GM21528 (cell line): ENCODE data around the gene ATP8A2.
"Not testable (repeated sequence)": the region's sequence is repeated elsewhere in the genome, so short reads cannot be mapped to it uniquely, and the experiment has no call there.

Experiments used
- ATAC-seq: cut with Tn5 transposase; IDR thresholded peaks from one replicate; pipeline ENCODE4 v1.9.1; 2021; ENCODE audit warnings: mild to moderate bottlenecking, moderate library complexity; ENCODE audit not compliant: unreplicated experiment, low FRiP score

ATP8A2 gene

DNA sequence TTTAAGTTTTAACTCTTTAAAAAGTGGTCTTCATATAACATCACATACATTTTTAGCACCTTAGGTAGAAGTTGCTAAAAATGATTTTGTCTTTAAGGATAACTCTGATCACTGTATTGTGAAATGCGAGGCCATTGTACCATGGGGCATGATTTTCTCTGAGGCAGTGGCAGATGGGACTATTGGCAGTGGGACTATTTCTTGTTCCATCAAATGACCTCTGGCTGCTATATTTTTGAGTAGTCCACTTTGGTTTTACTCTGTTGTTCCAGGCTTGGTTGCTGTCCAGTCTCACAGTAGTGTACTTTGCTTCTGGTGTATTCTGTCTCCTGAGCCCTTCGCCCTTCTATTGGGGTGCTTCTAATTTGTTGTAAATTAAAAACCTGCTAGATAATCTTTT, 156.5 kb downstream of the ATP8A2 start:
- no peak for ATAC-seq

GRCh38 chr13:25529425-25529824, 157.7 kb downstream of the ATP8A2 start:
- no peak for ATAC-seq

DNA sequence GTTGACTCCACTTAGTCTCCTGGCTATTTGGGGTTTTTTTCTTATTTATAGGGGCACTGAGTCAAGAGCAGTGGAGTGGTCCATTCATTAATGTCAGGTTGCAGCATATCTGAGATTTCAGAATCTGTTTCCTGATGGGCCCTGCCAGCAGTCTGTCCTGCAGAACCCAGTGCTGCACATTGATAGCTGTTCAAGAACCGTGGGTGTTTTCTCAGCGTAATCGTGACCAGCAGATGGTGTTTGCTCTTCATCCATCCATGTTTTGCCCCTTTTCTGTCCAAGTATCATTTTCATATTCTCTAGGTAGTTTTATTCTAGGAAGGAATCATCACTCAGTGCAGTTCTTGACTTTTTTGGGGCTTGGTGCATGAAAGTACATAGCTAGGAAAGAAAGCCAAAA, 166.5 kb downstream of the ATP8A2 start:
- ATAC-seq = no peak

- ATAC-seq = no peak
Observed at GRCh38 chr13:25541434-25542123, 169.8 kb downstream of the ATP8A2 start.

DNA sequence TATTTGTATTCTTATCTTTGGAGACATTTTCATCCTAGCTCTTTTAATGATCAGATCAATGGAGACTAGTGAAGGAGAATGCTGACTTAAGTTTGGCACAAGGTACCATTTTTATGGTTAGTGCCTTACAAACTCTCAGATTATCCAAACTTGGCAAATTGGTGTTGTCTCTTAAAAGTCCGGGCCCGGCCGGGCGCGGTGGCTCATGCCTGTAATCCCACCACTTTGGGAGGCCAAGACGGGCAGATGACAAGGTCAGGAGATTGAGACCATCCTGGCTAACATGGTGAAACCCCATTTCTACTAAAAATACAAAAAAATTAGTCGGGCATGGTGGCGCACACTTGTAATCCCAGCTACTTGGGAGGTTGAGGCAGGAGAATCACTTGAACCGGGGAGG, 177.2 kb downstream of the ATP8A2 start:
- ATAC-seq = not testable (repeated sequence)

GRCh38 chr13:25561812-25562211, 190.0 kb downstream of the ATP8A2 start:
- no peak for ATAC-seq

DNA sequence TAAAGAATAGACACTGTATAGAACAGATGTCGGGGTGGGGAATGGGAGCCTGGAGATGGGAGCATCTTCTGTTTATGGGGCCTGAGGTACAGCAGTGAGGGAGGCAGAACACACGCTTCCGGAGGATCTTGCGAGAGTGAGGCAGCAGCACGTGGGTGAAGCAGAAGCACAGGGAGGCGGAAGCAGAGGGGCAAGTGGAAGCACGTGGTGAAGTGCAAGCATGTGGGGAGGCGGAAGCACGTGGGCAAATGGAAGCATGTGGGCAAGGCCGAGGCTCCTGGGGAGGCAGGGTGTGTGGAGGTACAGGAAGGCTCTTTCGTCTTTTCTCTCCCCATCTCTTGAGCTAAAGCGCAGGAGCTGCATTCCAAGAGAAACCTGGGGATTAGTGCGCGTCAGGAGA, 198.4 kb downstream of the ATP8A2 start:
- no peak for ATAC-seq

- no peak for ATAC-seq
Observed at GRCh38 chr13:25571237-25571636, 199.5 kb downstream of the ATP8A2 start.

GRCh38 chr13:25572171-25572570, 200.4 kb downstream of the ATP8A2 start:
- ATAC-seq = not testable (repeated sequence)

GRCh38 chr13:25574437-25575411, 202.9 kb downstream of the ATP8A2 start:
- peak; percentile 71 for ATAC-seq

DNA sequence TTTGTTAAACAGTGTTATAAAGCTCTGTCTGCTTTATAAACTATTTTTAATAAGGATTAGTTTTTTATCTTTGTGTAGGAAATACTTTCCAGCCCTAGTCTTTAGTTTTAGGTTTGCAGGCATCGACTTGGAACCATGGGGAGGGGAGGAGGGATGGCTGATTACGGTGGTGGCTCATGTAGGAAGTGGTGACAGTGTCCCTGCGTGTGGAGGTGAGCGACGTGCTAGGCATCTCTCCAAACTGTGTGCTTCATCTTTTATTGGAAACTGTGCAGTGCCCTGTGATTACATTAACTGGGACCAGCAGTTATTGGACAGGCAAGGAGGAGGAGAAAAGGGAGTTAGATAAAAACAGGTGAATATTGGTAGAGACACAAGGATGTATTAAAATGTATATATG, 203.8 kb downstream of the ATP8A2 start:
- no peak for ATAC-seq

DNA sequence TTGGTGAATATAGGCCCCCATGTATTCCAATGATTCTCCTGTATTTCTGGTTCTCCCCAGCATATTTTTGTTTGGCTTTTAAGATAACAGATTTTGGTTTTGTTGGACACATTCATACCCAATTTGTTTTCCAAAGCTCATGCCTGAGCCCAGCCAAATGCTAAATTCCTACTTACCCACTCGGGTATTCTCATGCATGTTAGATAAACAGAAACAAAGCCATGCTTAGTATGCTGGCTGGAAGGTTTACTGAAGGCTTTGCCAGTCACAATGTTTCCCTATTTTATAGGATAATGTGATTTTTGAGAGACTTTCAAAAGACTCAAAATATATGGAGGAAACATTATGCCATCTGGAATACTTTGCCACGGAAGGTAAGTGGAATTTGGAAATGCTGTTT, 206.8 kb downstream of the ATP8A2 start:
- ATAC-seq = no peak

DNA sequence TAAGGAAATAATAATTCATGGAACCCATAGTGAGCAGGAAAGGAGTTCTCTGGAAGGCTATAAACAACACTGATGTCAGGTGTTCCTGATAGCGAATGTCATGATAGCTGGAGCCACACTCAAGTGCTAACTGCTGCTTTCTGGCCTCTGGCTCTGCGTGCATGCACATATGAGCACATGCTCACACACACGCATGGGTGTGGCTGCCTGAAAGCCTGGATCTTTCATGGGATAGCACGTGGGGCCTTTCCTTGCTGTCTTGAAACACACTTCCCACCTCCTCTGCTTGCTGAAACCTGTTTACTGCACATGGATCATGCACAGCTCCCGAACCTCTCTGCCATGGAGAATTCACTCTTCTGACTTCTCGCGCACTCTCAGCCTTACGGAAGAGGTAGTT, 207.4 kb downstream of the ATP8A2 start:
- ATAC-seq = no peak

GRCh38 chr13:25581351-25581750, 209.6 kb downstream of the ATP8A2 start:
- no peak for ATAC-seq

DNA sequence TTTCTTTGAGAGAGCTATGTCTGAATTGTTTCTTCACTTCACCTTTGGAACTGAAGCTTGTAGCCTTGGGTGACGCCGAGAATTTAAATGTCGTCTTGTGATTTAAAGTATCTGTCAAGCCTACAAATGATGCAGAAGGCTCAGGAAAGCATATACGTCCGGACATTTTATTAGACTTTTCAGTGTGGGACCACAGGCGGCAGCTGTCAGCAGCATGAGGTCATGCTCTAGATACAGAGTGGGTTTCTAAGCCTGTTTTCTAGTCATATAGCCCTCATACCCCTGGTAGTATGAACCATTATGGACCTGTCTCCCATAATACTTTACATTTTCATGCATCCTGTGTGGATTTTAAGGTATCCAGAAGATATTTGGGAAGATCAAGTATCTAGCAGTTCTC, 212.3 kb downstream of the ATP8A2 start:
- no peak for ATAC-seq

- ATAC-seq = no peak
Observed at GRCh38 chr13:25585000-25585399, 213.2 kb downstream of the ATP8A2 start.

- ATAC-seq = no peak
Observed at GRCh38 chr13:25587326-25587980, 215.7 kb downstream of the ATP8A2 start.

DNA sequence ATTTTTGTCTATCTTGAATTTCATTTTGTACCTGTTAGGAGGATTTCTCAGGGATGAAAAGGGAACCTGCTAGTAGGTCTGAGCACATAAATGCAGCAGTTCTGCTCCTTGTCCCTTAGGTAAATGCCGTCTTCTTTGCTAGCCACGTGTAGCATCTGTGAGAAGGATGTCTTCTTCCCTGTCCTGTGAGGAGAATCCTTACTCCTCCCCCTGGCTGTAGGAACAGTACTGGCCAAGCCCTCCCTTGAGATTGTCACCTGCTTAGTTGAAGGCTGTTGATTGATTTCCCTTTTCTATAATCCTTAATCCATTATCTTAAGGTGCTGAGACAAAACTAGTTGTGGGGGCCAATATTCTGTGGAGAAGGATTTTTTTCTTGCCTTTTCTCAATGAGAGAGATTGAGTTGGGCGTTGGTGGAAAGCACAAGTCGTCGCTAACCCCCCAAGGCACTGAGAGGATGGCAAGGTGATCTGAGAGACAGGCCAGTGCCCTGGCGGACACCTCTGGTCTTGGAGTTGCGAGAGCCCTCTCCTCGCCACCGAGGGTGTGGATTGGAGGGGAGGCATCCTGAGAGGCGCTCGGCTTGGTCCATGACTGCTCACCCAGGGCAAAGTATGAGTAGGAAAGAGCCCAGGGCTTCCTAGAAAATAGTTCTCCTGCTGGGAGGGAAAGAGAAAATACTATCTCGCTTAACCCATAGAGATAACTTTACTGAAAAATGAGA, 216.7 kb downstream of the ATP8A2 start:
- no peak for ATAC-seq

DNA sequence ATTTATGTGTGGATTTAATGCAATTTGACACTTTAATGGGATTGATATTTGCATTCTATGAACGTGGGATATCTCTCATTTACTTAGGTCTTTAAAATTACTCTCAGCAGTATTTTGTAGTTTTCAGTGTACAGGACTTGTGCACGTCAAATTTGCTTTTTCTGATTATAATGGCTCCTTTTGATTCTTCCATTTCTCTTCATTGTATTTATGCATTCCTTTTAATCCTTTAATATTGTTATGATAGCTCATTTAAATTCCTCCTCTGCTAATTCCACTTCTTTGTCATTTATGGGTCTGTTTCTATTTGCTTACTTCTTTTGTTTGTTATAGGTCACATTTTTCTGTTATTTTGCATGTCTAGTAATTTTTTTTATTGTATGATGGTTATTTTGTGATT, 226.6 kb downstream of the ATP8A2 start:
- ATAC-seq = no peak

- ATAC-seq = no peak
Observed at GRCh38 chr13:25602176-25602575, 230.4 kb downstream of the ATP8A2 start.

- no peak for ATAC-seq
Observed at GRCh38 chr13:25604106-25604505, 232.3 kb downstream of the ATP8A2 start.
